ENCODE results near the gene SDHAF3. TPM values are rescaled to one million over a fixed set of nuclear protein-coding genes. Genes with fewer than 3 reads are reported as not detected.
A peak's percentile ranks its signal among the peaks of the same experiment; 100 is the strongest.
"Not testable (repeated sequence)": the region's sequence is repeated elsewhere in the genome, so short reads cannot be mapped to it uniquely, and the experiment has no call there.

Gene SDHAF3
- total RNA-seq, 1 experiment from 2014 or later = 9.2 TPM

GRCh38 chr7:97179454-97180104 lies 62.1 kb downstream of the SDHAF3 start:
- DNase-seq = peak; percentile 35
- H3K9me3 Mint-ChIP-seq (ENCODE audit: low read depth, unreplicated experiment) = no peaks in the 10 kb centered on the region
- CTCF ChIA-PET = interaction anchor here (0.6 kb wide), 1 partner anchor 269 kb away, joined by 3 read pairs; no protein-coding TSS in a partner anchor
- H3K4me1 Mint-ChIP-seq (ENCODE audit: low read depth, unreplicated experiment) = no peaks in the 10 kb centered on the region
- H3K27ac Mint-ChIP-seq (ENCODE audit: unreplicated experiment) = no peak overlapping the region
- no peaks in the 10 kb centered on the region for H3K36me3 Mint-ChIP-seq (ENCODE audit: insufficient read depth, unreplicated experiment)
- no peak overlapping the region for H3K4me3 Mint-ChIP-seq (ENCODE audit: low read depth, unreplicated experiment)
- no peaks in the 10 kb centered on the region for H3K27me3 Mint-ChIP-seq (ENCODE audit: unreplicated experiment)
- no TSS peak for BruUV-seq (replicated peaks)
- intact Hi-C loops (cut with micrococcal nuclease; ENCODE audit: unreplicated experiment) = loop anchor here (2.0 kb wide), 2 partner anchors 35 to 75 kb away; no protein-coding TSS in a partner anchor
- TF ChIP-seq, protein P1, sequence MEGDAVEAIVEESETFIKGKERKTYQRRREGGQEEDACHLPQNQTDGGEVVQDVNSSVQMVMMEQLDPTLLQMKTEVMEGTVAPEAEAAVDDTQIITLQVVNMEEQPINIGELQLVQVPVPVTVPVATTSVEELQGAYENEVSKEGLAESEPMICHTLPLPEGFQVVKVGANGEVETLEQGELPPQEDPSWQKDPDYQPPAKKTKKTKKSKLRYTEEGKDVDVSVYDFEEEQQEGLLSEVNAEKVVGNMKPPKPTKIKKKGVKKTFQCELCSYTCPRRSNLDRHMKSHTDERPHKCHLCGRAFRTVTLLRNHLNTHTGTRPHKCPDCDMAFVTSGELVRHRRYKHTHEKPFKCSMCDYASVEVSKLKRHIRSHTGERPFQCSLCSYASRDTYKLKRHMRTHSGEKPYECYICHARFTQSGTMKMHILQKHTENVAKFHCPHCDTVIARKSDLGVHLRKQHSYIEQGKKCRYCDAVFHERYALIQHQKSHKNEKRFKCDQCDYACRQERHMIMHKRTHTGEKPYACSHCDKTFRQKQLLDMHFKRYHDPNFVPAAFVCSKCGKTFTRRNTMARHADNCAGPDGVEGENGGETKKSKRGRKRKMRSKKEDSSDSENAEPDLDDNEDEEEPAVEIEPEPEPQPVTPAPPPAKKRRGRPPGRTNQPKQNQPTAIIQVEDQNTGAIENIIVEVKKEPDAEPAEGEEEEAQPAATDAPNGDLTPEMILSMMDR (IDR thresholded peaks at IDR 0.05; ENCODE audit: unreplicated experiment) = peak; percentile 52

DNA sequence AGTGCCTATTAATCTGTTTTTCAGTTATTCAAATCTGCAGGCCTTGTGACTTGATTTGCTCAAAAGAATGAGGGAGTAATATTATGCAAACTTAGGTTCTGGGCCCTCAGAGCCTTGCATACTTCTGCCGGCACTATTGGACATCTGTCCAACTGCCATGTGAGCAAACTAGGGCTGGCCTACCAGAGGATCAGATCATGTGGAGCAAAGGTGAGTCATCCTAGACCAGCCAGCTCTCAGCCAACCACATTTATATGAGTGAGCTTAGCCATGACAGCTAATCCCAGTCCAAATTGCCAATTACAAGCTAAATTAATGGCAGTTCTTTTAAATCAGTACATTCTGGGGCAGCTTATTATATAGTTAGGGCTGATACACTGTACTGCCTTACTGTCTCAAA lies 69.6 kb downstream of the SDHAF3 start:
- H3K4me1 Mint-ChIP-seq (ENCODE audit: low read depth, unreplicated experiment) = no peaks in the 10 kb centered on the region
- no peak for DNase-seq
- TF ChIP-seq, protein P1 (IDR thresholded peaks at IDR 0.05; ENCODE audit: unreplicated experiment) = no peak
- CTCF ChIA-PET = no interaction called here
- no peak overlapping the region for H3K27ac Mint-ChIP-seq (ENCODE audit: unreplicated experiment)
- H3K36me3 Mint-ChIP-seq (ENCODE audit: insufficient read depth, unreplicated experiment) = no peaks in the 10 kb centered on the region
- no peaks in the 10 kb centered on the region for H3K27me3 Mint-ChIP-seq (ENCODE audit: unreplicated experiment)
- intact Hi-C loops (cut with micrococcal nuclease; ENCODE audit: unreplicated experiment) = no loop called here
- no peaks in the 10 kb centered on the region for H3K9me3 Mint-ChIP-seq (ENCODE audit: low read depth, unreplicated experiment)
- no peak overlapping the region for H3K4me3 Mint-ChIP-seq (ENCODE audit: low read depth, unreplicated experiment)
- BruUV-seq (replicated peaks) = no TSS peak

- H3K27me3 Mint-ChIP-seq (ENCODE audit: unreplicated experiment); H3K4me1 Mint-ChIP-seq (ENCODE audit: low read depth, unreplicated experiment); intact Hi-C loops (cut with micrococcal nuclease; ENCODE audit: unreplicated experiment); DNase-seq; BruUV-seq (replicated peaks); H3K27ac Mint-ChIP-seq (ENCODE audit: unreplicated experiment); H3K36me3 Mint-ChIP-seq (ENCODE audit: insufficient read depth, unreplicated experiment); CTCF ChIA-PET; H3K9me3 Mint-ChIP-seq (ENCODE audit: low read depth, unreplicated experiment); H3K4me3 Mint-ChIP-seq (ENCODE audit: low read depth, unreplicated experiment): not testable (repeated sequence)
These were observed 78.7 kb downstream of the SDHAF3 start for GRCh38 chr7:97196174-97196573.

DNA sequence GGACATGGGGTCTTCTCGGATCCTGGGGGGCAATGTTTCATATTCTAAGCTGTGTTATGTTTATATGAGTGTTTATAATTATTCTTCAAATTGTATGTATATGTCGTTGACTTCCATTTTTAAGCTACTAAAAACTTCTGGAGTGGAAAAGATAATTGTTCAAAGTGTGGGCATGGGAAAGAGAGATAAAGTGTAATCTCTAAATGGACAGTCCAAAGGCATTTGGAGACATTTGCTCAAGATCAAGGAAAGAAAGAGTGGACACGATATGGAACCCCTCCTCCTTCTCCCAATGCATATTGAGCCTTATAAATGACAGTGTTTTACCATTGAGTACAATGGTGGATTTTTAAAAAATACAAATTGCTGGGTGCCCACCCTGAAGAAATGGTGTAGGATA lies 81.1 kb downstream of the SDHAF3 start:
- no peaks in the 10 kb centered on the region for H3K36me3 Mint-ChIP-seq (ENCODE audit: insufficient read depth, unreplicated experiment)

DNA sequence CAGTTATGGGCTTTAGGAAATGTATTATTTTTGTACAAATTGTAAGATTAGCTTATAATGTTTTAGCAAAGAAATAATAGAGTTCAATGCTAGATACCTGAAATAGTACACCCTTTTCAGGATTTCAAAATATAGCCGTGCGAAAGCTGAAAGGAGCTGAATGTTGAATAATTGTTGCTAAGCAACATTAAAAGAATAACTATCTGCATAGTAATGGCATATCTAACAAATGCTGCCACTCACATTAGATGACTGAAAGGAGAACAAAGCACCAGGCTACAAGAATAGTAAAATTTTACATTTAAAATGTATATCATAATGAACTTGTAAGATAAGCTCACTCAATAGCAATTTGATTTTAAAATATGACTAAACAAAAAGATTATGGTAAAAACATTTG lies 82.5 kb downstream of the SDHAF3 start:
- Mint-ChIP-seq H3K9me3 (ENCODE audit: low read depth, unreplicated experiment) (peaks cover 4% of the 10 kb centered on the region), H3K4me1 (ENCODE audit: low read depth, unreplicated experiment) (no peaks in the 10 kb centered on the region), H3K27me3 (ENCODE audit: unreplicated experiment) (peaks cover 11% of the 10 kb centered on the region), H3K36me3 (ENCODE audit: insufficient read depth, unreplicated experiment) (no peaks in the 10 kb centered on the region), H3K27ac (ENCODE audit: unreplicated experiment) (no peak overlapping the region), H3K4me3 (ENCODE audit: low read depth, unreplicated experiment) (no peak overlapping the region)
- BruUV-seq (replicated peaks) = no TSS peak
- no peak for DNase-seq
- CTCF ChIA-PET = no interaction called here
- intact Hi-C loops (cut with micrococcal nuclease; ENCODE audit: unreplicated experiment) = no loop called here
- TF ChIP-seq, protein P1 (IDR thresholded peaks at IDR 0.05; ENCODE audit: unreplicated experiment) = no peak

More for the DNA sequence above, 81.1 kb downstream of the SDHAF3 start:
- Mint-ChIP-seq H3K4me3 (ENCODE audit: low read depth, unreplicated experiment) (no peak overlapping the region), H3K27me3 (ENCODE audit: unreplicated experiment) (no peaks in the 10 kb centered on the region), H3K4me1 (ENCODE audit: low read depth, unreplicated experiment) (no peaks in the 10 kb centered on the region), H3K27ac (ENCODE audit: unreplicated experiment) (no peak overlapping the region), H3K9me3 (ENCODE audit: low read depth, unreplicated experiment) (no peaks in the 10 kb centered on the region)
- intact Hi-C loops (cut with micrococcal nuclease; ENCODE audit: unreplicated experiment) = no loop called here
- CTCF ChIA-PET = no interaction called here
- no peak for DNase-seq
- no TSS peak for BruUV-seq (replicated peaks)
- TF ChIP-seq, protein P1 (IDR thresholded peaks at IDR 0.05; ENCODE audit: unreplicated experiment) = no peak

Data from Calu3 (cell line).